ENCODE measurements around the gene SLC35B4.
A peak's percentile ranks its signal among the peaks of the same experiment; 100 is the strongest.

The SLC35B4 gene

GRCh38 chr7:134316539-134317344 is at the start of gene SLC35B4:
Gene SLC35B4 (minus strand): TSS chr7:134316930. CDS start chr7:134316751, 179 bp downstream.
- DNase-seq (ENCODE audit: low spot score): peak; percentile 98

- no peak for DNase-seq (ENCODE audit: low spot score)
These were observed 49.8 kb upstream of the SLC35B4 start for GRCh38 chr7:134366481-134366880.

GRCh38 chr7:134365341-134366054 is 48.8 kb upstream of the SLC35B4 start:
- DNase-seq (ENCODE audit: low spot score): no peak

GRCh38 chr7:134364619-134365037 is 47.9 kb upstream of the SLC35B4 start:
- DNase-seq (ENCODE audit: low spot score): no peak

GRCh38 chr7:134362587-134363483 is 46.1 kb upstream of the SLC35B4 start:
- no peak for DNase-seq (ENCODE audit: low spot score)

- no peak for DNase-seq (ENCODE audit: low spot score)
These were observed 43.2 kb upstream of the SLC35B4 start for GRCh38 chr7:134359787-134360432.

- DNase-seq (ENCODE audit: low spot score): no peak
These were observed 40.8 kb upstream of the SLC35B4 start for GRCh38 chr7:134357486-134357885.

GRCh38 chr7:134356421-134356936 is 39.7 kb upstream of the SLC35B4 start:
- DNase-seq (ENCODE audit: low spot score): no peak

GRCh38 chr7:134355927-134356326 is 39.2 kb upstream of the SLC35B4 start:
- DNase-seq (ENCODE audit: low spot score): no peak

- no peak for DNase-seq (ENCODE audit: low spot score)
These were observed 38.3 kb upstream of the SLC35B4 start for GRCh38 chr7:134355004-134355525.

- DNase-seq (ENCODE audit: low spot score): no peak
These were observed 36.7 kb upstream of the SLC35B4 start for GRCh38 chr7:134353411-134353810.

- no peak for DNase-seq (ENCODE audit: low spot score)
These were observed 34.7 kb upstream of the SLC35B4 start for GRCh38 chr7:134351424-134351823.

GRCh38 chr7:134350709-134351108 is 34.0 kb upstream of the SLC35B4 start:
- DNase-seq (ENCODE audit: low spot score): no peak

GRCh38 chr7:134347567-134347966 is 30.8 kb upstream of the SLC35B4 start:
- no peak for DNase-seq (ENCODE audit: low spot score)

GRCh38 chr7:134343796-134344195 is 27.1 kb upstream of the SLC35B4 start:
- DNase-seq (ENCODE audit: low spot score): no peak

GRCh38 chr7:134343136-134343535 is 26.4 kb upstream of the SLC35B4 start:
- no peak for DNase-seq (ENCODE audit: low spot score)

- no peak for DNase-seq (ENCODE audit: low spot score)
These were observed 22.7 kb upstream of the SLC35B4 start for GRCh38 chr7:134339475-134339874.

GRCh38 chr7:134337980-134338379 is 21.2 kb upstream of the SLC35B4 start:
- DNase-seq (ENCODE audit: low spot score): no peak

GRCh38 chr7:134334408-134334807 is 17.7 kb upstream of the SLC35B4 start:
- no peak for DNase-seq (ENCODE audit: low spot score)

GRCh38 chr7:134333943-134334342 is 17.2 kb upstream of the SLC35B4 start:
- DNase-seq (ENCODE audit: low spot score): no peak

- DNase-seq (ENCODE audit: low spot score): no peak
These were observed 16.2 kb upstream of the SLC35B4 start for GRCh38 chr7:134332892-134333291.
